ENCODE results near the gene PER1. TPM values are rescaled to one million over a fixed set of nuclear protein-coding genes. Genes with fewer than 3 reads are reported as not detected.
A peak's percentile ranks its signal among the peaks of the same experiment; 100 is the strongest.

Gene PER1
- total and polyA plus RNA-seq, 10 of the 15 experiments (the other 5 are each of a cell fraction or from before 2014, with no cell fraction given) = 0.02 to 25.1 (median 5.4) TPM

- TF ChIP-seq SMAD1 (IDR thresholded peaks at IDR 0.05; ENCODE audit: low read depth, partially characterized antibody) = no peak
- TF ChIP-seq E2F4 (IDR thresholded peaks at IDR 0.05; ENCODE audit: low read depth, low read length) = no peak
- no peak for TF ChIP-seq STAT3 (IDR thresholded peaks at IDR 0.05; ENCODE audit: low read depth, low read length)
- TF ChIP-seq SPI1 (IDR thresholded peaks at IDR 0.05; ENCODE audit: borderline replicate concordance, insufficient read depth, low read depth, low read length) = no peak
- no peak for TF ChIP-seq CUX1 (IDR thresholded peaks at IDR 0.05; ENCODE audit: insufficient replicate concordance, low read depth, low read length)
- TF ChIP-seq BHLHE40 (IDR thresholded peaks at IDR 0.05; ENCODE audit: borderline replicate concordance in 1 of 2, low read depth in 2 of 2, low read length in 1 of 2) = no peak; a peak in 1 of 4 replicates
- no peak for TF ChIP-seq PKNOX1 (IDR thresholded peaks at IDR 0.05)
- TF ChIP-seq TARDBP (IDR thresholded peaks at IDR 0.05; ENCODE audit: borderline replicate concordance) = no peak
- TF ChIP-seq WRNIP1 (IDR thresholded peaks at IDR 0.05; ENCODE audit: borderline replicate concordance, low read depth, low read length) = no peak
- 0 out of 2 replicates have a peak, but pooled peaks have one; percentile 49 for TF ChIP-seq NKRF (conservative IDR thresholded peaks at IDR 0.05)
- TF ChIP-seq RBBP5 (conservative IDR thresholded peaks at IDR 0.05) = no peak
- no peak for TF ChIP-seq BCL3 (IDR thresholded peaks at IDR 0.05; ENCODE audit: borderline replicate concordance, insufficient read depth, low read depth, low read length, poor library complexity, severe bottlenecking)
- TF ChIP-seq MLLT1 (IDR thresholded peaks at IDR 0.05) = peak; percentile 81
- no peak for TF ChIP-seq BCL11A (IDR thresholded peaks at IDR 0.05; ENCODE audit: low read depth, low read length)
- no peak for TF ChIP-seq ETV6 (conservative IDR thresholded peaks at IDR 0.05 in 1 of 2, IDR thresholded peaks at IDR 0.05 in 1 of 2; ENCODE audit: borderline replicate concordance in 1 of 2, low read depth in 1 of 2)
- no peak for TF ChIP-seq YY1 (IDR thresholded peaks at IDR 0.05; ENCODE audit: low read depth, low read length)
Measured at GRCh38 chr17:8126491-8127066, 25.6 kb downstream of the PER1 start (continued).
